Pulmonary artery endothelial cell (primary cell): ENCODE results near the gene FARP2. TPM values are rescaled to one million over a fixed set of nuclear protein-coding genes. Genes with fewer than 3 reads are reported as not detected.
A peak's percentile ranks its signal among the peaks of the same experiment; 100 is the strongest.
"Not testable (repeated sequence)": the region's sequence is repeated elsewhere in the genome, so short reads cannot be mapped to it uniquely, and the experiment has no call there.

ENCODE experiments used
- DNase-seq: peaks from one replicate; pipeline ENCODE4 v3.0.0-alpha.2; 2011; ENCODE audit warnings: low read depth, low spot score
- total RNA-seq: library from RNA; depleted of rRNA; stranded (reverse); fragments of >200 nt; gene quantifications from 2 replicates; pipeline ENCODE4 v1.2.3, GENCODE V29; 2014

Gene FARP2
- total RNA-seq, 1 donor from 2014 or later = 37.2 TPM

DNA sequence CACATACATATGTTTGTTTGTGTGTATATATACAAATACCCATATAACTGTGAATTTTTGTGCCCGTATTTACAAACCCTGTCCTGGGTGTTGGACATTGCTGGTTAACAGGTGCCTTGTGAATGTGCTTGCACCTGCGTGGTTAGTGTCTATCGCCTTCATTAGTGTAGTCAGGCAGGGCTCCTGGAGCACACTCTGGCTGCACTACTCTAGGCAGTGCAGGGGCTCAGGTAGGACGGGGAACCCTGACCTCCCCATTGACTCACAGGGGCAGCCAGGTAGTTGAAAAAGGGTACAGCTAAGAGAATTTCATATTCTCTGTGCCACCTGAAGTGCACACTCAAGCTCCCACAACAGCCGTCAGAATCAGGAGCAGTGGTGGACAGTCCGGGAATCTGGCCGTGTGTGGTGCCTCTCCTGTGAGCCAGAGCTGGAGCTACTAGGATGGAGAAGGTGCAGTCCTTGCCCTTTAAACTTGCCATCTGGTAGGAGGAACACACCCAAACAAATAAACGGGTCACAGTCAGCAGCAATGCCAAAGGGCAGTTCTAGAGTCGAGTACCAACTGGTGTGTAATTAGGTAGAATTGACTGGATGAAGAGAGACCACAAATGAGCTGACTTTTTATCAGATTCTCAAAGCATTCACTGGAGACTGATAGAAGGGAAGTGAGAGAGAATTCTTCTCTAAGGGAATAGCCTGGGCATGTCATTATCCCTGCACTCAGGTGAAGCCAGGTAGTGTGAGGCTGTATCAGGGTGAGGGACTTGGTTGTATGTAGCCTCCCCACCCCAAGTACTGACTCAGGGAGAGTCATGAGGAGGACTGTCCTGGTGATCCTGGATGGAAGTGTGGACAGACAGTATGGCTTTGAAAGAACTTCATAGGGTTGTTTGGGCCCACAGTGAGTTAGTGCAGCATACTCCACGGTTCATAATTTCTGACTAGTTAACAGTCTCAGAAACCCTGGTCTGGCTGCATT, 44.1 kb downstream of the FARP2 start:
- DNase-seq = no peak

DNA sequence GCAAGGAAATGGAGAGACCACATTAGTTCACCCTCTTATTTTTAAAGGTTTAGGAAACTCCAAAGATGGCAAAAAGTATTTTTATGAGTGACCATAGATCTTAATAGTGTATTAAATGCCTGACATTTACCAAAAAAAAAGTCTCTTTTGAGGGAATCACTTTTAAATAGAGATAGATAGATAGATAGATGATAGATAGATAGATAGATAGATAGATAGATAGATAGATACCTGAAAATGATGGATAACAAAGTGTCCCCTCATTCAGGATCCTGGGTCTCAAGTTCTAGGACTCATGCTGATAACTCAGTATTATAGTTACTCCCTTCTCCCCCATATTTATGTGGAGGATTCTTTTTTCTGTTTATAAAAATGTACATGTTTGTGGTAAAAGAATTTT, 52.8 kb downstream of the FARP2 start:
- no peak for DNase-seq

DNA sequence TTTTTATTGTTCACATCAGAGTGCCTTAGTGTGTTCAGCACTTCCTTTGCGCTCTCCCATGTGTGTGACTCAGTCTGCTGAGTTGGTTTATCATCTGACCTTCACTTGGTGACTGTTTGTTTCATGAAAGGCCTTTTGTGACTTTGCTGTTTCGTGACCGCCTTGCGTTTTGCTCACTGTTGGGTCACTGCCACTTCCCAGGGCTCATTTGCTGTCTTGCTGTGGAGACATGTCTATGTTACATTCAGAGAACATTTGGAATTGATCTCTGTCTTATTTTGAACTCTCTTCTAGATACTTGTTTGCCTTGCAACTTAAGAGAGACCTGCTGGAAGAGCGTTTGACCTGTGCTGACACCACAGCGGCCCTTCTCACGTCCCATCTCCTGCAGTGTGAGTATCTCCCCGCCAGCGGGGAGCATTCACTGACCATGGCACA, 54.7 kb downstream of the FARP2 start:
- no peak for DNase-seq

DNA sequence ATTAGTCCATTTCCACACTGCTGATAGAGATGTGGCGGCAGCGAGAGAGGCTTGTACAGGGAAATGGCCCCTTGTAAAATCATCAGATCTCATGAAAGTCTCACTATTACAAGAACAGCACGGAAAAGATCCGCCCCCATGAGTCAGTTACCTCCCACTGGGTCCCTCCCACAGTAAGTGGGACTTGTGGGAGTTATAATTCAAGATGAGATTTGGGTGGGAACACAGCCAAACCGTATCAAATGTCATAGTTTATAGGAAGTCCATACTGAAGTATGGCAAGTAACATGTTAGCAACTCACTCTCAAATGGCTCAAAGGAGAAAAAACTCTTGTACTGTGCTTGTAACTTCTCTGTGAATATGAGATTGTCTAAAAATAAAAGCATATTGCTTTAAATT, 56.1 kb downstream of the FARP2 start:
- DNase-seq = peak; percentile 20

DNA sequence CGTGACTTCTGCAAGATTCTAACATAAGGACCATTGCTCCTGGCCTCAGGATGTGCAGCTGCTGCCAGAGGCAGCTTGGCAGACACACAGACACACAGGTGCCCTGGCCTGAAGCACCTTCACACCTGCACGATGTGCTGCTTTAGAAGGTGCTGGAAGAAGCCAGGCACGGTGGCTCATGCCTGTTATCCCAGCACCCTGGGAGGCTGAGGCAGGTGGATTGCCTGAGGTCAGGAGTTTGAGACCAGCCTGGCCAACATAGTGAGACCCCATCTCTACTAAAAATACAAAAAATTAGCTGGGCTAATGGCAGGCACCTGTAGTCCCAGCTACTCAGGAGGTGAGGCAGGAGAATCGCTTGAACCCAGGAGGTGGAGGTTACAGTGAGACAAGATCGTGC, 57.4 kb downstream of the FARP2 start:
- not testable (repeated sequence) for DNase-seq

DNA sequence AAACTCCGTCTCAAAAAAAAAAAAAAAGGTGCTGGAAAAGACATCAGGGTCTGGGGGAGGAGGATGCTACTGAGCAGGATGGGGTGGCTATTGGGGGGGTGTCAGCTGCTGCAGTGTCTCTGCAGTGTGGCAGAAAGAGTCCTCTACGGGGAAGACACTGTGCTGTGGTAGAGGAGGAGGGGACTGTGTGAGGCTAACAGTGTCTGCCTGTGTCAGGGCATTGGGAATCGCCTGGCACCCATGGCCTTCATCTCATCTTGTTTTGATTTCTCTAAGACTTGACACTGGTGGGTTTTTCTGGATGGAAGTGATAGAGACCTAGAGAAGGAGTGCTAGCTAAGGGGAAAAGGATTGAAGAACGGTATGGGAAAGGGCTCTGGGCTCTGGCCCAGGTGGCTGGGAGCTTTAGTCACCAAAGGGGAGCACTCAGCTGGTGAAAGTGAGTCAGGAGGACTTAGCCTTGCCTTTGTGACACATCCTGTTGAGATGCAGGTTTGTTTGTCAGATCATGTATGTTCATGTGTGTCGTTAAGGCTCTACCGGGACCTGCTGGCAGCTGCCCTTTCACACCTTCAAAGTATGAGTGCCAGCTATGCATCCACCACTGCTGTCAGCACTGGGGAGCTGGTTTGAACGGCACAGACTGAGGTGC, 58.0 kb downstream of the FARP2 start:
- DNase-seq = no peak

DNA sequence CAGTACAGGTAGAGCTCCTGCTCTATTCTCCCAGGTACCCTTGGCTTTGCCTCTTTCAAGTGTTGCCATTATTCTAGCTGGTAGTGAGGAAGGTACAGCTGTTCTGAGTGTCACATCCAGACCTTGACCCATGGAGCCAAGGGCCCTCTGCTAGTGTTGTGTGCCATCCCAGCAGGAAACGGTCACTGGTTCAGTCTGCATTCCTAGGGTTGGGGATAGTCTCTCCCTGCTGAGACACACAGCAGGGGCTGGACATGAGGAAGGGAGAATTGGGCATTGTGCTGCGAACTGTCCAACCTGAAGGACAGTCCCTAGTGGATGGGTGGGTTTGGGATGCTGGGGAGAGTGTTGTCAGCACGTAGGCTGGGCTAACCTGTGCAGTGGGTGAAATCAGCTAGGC, 59.1 kb downstream of the FARP2 start:
- no peak for DNase-seq

DNA sequence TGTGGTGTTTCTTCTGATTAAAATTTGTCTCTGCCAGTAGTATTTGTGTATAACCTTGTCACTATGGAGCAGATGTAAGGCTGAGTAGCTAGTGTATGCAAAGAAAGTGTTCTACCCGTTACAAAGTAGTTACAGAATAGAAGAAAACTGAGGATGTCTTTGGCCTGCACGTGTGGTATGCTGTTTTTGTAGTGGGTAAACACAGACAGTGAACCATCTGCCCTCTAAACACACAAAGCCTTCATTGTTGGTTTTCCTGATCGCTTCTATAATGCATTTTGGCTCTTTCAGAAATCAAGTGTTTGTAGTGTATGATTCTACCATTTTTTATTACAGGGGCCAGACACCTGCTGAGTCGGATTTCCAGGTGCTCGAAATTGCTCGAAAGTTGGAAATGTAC, 61.5 kb downstream of the FARP2 start:
- DNase-seq = no peak

DNA sequence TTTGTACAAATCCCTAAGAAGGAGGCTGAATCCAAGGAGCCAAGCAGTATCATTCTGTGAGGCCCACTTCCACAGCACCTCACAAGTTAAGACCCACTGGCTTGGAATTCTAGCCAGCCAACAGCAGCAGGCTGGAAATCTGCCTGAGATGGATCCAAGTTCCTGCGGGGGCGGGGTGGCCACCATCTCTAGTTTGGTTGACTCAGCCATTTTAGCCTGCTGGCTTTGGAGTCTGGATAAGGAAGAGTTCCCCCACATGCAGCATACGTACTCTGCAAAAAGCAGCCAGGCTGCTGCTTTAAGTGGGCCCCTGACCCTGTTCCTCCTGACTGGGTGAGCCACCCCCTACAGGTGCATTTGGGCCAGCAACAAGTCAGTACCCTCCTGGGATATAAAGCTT, 65.2 kb downstream of the FARP2 start:
- no peak for DNase-seq

DNA sequence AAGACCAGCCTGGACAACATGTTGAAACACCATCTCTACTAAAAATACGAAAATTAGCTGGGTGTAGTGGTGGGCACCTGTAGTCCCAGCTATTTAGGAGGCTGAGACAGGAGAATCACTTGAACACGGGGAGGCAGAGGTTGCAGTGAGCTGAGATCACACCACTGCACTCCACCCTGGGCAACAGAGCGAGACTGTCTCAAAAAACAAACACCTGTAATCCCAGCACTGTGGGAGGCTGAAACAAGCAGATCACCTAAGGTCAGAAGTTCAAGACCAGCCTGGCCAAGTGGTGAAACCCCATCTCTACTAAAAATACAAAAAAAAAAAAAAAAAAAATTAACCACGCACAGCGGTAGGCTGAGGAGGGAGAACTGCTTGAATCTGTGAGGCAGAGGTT, 65.9 kb downstream of the FARP2 start:
- not testable (repeated sequence) for DNase-seq

DNA sequence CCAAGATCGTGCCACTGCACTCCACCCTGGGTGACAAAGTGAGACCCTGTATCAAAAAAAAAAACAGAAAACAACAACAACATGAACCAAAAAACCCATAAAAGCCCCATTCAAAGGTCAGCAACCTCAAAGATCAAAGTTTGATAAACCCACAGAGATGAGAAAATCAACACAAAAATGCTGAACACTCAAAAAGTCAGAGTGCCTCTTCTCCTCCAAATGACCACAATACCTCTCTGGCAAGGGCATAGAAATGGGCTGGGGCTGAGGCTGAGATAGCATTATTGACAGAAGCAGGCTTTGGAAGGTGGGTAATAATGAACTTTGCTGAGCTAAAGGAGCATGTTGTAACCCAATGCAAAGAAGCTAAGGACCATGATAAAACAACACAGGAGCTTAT, 66.3 kb downstream of the FARP2 start:
- DNase-seq = no peak

DNA sequence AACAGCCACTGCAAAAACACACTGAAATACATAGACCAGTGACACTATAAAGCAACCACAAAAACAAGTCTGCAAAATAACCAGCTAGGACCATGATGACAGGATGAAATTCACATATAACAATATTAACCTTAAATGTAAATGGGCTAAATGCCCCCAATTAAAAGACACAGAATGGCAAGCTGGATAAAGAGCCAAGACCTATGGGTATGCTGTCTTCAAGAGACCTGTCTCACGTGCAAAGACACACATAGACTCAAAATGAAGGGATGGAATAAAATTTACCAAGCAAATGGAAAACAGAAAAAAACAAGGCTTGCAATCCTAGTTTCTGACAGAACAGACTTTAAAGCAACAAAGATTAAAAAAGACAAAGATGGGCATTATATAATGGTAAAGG, 67.4 kb downstream of the FARP2 start:
- not testable (repeated sequence) for DNase-seq

DNA sequence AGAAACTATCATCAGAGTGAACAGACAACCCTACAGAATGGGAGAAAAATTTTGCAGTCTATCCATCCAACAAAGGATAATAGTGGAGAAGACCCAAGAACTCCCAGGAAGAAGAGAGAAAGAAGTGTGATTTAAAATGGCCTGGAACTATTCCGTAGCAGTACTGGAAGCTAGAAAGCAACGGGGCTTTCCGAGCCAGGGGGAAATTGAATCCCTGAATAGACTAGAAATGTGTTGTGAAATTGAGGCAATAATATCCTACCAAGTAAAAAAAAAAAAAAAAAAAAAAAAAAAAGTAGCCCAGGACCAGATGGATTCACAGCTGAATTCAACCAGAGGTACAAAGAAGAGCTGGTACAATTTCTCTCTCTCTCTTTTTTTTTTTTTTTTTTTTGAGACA, 69.3 kb downstream of the FARP2 start:
- DNase-seq = no peak

DNA sequence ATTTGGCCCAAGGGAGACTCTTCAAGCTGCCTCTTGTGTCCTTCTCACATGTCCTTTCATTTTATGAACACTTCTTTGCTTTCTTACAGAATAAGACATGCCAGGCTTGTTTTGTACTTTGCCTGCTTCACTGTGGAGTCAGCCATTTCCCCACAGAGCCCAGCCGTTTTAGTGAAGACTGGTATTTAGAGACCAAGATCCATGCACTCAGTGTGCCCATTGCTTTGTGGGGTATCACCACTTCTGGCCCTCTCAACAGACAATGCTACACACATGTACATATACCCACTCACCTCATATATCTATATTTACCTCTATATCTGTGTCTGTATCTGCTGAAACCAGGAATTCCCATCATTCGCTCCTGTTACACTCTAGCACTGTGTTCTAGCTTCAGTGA, 74.1 kb downstream of the FARP2 start:
- DNase-seq = no peak

DNA sequence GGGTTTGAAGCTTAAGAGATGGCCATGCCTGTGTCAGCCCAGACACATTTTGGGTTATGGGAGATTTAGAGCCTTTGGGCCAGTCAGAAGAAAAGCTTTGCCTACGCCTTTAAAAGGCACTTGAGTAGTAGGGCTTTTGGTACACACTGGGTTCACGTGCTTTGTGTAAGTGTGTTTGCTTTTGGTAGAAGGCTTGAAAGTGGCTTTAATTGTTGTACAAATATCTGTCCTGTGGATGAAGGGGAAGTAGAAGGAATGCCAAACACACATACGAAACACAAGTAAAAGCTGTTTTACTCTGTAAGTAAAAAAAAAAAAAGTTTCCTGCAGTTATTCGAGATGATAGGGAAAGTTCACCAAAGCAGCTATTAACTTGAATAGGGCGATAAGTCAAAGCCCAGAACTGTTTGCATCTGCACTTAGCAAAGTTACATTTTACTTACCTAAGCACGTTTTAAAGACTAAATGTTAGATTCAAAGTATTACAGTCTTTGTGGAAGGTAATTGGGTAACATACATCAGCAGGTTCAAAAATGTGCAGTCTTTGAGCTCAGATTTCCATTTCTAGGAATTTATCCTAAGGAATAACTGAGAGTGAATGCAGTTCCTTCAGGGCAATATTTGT, 76.9 kb downstream of the FARP2 start:
- DNase-seq = no peak

DNA sequence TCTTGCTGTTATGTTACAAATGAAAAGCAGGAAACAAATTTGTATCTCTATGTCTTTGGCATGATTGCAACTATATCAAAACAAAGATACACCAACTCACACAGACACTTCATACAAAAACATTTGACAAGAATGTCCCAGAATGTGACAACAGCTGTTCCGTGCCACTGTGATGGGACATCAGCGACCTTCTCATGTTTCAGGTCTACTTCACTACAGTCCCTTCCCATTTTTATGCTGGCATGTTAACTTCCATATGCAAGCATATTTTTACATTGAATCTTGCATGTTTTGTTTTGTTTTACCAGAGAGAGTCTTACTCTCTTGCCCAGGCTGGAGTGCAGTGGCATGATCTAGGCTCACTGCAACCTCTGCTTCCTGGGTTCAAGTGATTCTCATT, 81.1 kb downstream of the FARP2 start:
- no peak for DNase-seq

DNA sequence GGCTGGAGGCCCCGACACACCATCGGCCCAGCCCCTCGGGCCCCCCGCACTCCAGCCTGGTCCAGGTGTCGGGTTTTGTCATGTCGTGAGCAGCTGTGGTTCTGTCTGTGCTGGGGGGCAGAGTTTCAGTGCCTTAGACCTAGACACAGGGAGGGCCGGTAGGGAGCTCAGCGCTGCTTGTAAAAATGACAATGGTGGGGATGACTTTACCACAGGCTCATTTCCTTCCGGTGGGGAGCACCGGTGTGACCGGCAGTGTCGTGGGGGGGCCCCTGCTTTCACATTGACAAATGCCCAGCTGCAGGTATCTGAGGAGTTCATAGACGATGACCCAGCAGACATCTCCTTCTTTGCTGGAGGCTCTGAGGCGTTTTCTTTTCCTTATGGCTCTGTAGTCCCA, 85.4 kb downstream of the FARP2 start:
- DNase-seq = no peak

DNA sequence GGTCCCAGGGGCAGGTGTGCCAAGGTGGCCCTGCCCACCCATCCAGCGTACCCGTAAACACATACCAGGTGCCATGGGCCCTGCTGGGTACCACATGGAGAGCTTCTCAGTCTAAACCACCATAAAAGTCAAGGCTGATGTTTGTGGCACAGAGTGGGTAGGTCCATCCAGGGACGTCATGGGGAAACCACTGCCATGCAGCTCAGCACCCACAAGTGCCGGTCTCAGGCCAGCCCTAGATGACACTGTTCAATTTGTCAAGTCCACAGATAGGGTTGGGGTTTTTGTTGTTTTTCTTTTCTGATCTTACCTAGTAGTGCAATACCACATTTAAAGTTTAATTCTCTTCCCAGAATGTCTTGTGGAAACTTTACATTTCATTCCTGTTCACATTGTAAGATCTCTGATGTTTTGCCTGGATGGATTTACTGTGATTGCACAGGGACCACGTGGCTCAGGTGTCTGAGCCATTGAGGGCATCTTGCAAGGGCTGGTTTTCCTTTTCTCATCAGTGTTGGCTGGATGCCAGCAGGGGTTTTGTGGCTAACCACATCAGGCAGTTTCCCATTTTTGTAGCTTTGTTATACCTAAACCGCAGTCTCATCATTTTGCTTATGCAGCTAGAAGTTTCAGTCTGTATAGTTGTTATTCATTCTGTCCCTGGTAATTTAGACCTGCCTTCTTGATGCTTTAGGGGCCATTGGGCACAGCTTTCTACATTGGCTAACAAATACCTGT, 87.6 kb downstream of the FARP2 start:
- no peak for DNase-seq

DNA sequence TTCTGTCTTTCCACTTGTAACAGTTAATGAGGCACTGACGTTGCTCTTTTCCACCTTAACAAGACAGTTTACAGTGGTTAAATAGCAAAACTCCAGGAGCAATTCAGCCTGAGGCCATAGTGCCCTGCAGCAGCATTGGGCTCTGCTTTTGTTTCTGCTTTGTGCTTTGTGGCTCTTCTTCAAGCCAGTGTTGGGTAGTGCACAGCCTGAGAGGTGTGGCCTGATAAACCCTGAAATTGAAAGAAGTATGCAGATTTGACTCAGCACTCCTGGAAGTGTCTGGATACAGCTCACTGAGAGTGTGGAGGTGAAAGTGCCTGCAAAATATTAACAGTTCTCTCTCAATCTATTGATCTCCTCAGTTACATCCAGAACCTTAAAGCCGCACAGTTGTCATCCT, 89.3 kb downstream of the FARP2 start:
- no peak for DNase-seq

DNA sequence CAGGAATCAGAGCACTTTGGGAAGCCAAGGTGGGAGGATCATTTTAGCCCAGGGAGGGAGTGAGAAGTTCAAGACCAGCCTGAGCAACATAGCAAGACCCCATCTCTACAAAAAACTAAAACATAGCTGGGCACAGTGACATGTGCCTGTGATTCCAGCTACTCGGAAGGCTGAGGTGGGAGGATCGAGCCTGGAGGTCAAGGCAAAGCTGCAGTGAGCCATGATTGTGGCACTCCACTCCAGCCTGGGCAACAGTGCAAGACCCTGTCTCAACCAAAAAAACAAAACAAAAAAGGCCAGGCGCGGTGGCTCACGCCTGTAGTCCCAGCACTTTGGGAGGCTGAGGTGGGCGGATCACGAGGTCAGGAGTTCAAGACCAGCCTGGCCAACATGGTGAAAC, 94.0 kb downstream of the FARP2 start:
- DNase-seq = not testable (repeated sequence)

DNA sequence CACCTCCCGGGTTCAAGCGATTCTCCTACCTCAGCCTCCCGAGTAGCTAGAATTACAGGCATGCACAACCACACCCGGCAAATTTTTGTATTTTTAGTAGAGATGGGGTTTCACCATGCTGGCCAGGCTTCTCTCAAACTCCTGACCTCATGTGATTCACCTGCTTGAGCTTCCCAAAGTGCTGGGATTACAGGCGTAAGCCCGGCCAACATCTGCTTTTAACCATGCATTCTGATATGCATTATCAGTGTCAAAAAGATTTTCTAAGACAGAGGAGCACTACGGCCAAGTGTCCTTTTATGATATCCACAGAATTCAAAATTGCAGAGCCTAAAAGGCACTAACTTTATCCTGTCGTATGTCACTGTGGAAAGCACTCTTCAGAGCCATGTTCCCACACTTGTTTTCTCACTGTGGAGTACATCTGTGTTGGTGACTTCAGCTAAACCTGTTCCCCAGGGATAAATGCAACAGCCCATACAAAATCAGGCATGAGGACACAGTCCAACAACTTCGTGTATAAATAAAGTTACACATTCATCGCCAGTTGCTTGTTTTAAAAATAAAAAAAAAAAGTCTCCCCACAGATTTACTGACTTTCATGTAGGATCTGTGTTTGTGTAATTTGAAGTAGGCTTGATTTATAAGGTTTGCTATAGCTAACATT, 95.9 kb downstream of the FARP2 start:
- no peak for DNase-seq
